IPS-18c (cell line): ENCODE results near the gene IFNE.

Experiments
- H3K4me3 ChIP-seq: 2 replicates; pipeline ENCODE4 v1.7.0; 2013; ENCODE audit warnings: low read depth, mild to moderate bottlenecking, low read length, moderate library complexity; ENCODE audit not compliant: insufficient read depth
- H3K9me3 ChIP-seq: one replicate; pipeline ENCODE4 v1.6.1; 2013; ENCODE audit warnings: mild to moderate bottlenecking, low read length, moderate library complexity; ENCODE audit not compliant: control insufficient read depth, insufficient read depth

Gene IFNE

GRCh38 chr9:21505425-21506179 is 23.5 kb upstream of the IFNE start:
- no peaks in the 10 kb centered on the region for H3K9me3 ChIP-seq
- H3K4me3 ChIP-seq = no peak overlapping the region

DNA sequence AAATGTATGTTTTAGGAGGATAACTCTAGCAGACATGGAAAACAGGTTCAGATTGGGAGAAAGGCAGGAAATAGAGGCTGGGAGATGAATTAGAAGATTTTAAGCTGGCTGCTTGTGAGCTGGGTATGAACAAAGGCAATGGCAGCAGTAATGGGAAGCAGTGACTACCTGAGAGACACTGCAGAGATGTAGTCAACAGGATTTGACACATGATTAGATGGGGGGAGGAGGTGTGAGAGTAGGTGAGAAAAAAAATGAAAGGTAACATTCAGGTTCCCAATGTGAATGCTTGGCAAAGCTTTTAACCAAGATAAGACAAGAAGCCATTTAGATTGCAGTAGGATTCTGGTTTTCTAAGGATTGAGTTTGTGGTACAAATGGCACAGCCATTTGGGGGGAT is 22.8 kb upstream of the IFNE start:
- Histone ChIP-seq H3K4me3 (no peak overlapping the region), H3K9me3 (no peaks in the 10 kb centered on the region)

DNA sequence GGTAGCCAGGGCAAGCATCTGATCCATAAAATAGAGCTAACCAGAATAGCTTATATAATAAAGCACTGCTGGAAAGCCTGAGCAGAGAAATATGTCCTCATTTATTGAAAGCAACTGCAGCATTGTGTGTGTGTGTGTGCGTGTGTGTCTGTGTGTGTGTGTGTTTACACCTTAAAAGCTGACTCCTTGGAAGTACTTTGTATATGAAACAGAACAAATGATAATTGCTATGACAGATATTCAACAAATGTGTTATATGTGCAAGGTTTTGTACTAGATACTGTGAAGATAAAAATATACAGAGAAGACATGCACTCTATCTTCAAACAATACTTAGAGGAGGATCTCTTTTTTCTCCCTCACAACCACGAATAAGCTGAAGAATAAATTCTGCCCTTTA is 22.0 kb upstream of the IFNE start:
- H3K9me3 ChIP-seq = no peaks in the 10 kb centered on the region
- H3K4me3 ChIP-seq = no peak overlapping the region

GRCh38 chr9:21502586-21502985 is 20.5 kb upstream of the IFNE start:
- Histone ChIP-seq H3K4me3 (no peak overlapping the region), H3K9me3 (no peaks in the 10 kb centered on the region)

- no peak overlapping the region for H3K4me3 ChIP-seq
- no peaks in the 10 kb centered on the region for H3K9me3 ChIP-seq
Measured at GRCh38 chr9:21499912-21500311, 17.8 kb upstream of the IFNE start.

DNA sequence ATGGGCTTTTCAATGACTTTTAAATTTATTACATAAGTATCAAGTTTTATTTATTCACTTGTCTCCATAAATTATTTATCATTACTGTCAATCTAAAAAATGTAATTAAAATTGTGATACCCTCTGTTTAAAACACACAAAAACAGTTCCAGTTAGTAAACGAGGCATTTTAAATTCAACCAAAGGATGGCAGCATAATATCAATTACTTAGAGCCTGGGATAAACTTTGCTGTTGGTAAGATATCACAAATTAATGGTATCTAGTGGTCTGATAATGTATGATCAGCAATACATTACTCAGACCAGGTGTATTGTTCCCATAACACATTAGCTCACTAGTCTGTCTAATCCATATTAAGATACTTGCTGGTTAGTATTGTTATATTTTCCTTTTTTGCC is 9.6 kb upstream of the IFNE start:
- H3K9me3 ChIP-seq = no peaks in the 10 kb centered on the region
- no peak overlapping the region for H3K4me3 ChIP-seq

- H3K9me3 ChIP-seq = no peaks in the 10 kb centered on the region
Measured at GRCh38 chr9:21481470-21482056, 550 bp downstream of the IFNE start.

GRCh38 chr9:21479152-21479702 is 2.9 kb downstream of the IFNE start:
- Histone ChIP-seq H3K9me3 (no peaks in the 10 kb centered on the region), H3K4me3 (no peak overlapping the region)

More at GRCh38 chr9:21481470-21482056, 550 bp downstream of the IFNE start:
- H3K4me3 ChIP-seq = no peak overlapping the region

- Histone ChIP-seq H3K4me3 (no peak overlapping the region), H3K9me3 (no peaks in the 10 kb centered on the region)
Measured at GRCh38 chr9:21477466-21477865, 4.6 kb downstream of the IFNE start.

DNA sequence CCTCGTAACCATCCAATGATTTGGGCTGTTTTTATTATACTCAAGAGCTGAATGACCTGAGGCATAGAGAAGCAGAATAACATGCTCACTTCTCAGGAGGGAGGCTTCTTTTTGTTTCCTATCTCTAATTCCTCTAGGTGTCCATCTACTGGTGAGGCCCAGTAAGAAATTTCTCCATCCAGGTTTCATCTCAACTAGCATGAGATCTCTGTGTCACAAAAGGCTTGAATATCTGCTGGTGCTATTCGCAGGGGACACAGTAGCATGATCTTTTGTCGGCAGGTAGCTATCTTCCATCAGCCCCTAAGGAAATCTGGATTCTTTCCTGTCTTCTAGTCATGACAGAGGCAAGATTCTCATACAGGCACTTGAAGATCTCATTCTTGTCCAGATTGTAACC is 8.9 kb downstream of the IFNE start:
- H3K4me3 ChIP-seq = no peak overlapping the region

GRCh38 chr9:21470126-21470525 is 12.0 kb downstream of the IFNE start:
- no peak overlapping the region for H3K4me3 ChIP-seq
- no peaks in the 10 kb centered on the region for H3K9me3 ChIP-seq

More for the DNA sequence above, 8.9 kb downstream of the IFNE start:
- no peaks in the 10 kb centered on the region for H3K9me3 ChIP-seq

DNA sequence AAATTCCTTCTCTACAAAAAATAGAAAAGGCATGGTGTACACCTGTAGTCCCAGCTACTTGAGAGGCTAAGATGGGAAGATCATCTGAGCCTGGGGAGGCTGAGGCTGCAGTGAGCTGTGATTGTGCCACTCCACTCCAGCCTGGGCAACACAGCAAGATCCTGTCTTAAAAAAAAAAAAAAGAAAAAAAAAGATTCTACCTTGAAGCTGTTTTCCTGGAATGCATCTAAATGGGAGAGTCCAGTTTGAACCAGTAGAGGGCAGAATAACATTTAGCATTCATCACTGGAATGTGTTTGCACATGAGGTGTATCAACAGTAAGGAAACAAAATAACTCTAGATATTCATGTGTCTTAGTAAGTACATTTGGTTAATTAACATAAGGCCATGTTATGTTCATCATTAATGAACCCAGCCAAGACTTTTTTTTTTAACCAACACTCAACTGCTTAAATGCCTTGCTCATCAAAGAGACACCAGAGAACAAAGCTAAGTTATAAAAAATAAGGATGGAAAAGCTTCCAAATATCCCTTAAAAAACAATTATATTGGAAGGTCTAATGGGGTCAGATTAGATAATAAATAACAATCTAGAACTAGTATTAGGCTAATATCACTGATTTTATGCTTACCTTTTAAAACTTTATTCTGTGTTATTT is 16.1 kb downstream of the IFNE start:
- H3K9me3 ChIP-seq = no peaks in the 10 kb centered on the region
- H3K4me3 ChIP-seq = no peak overlapping the region

DNA sequence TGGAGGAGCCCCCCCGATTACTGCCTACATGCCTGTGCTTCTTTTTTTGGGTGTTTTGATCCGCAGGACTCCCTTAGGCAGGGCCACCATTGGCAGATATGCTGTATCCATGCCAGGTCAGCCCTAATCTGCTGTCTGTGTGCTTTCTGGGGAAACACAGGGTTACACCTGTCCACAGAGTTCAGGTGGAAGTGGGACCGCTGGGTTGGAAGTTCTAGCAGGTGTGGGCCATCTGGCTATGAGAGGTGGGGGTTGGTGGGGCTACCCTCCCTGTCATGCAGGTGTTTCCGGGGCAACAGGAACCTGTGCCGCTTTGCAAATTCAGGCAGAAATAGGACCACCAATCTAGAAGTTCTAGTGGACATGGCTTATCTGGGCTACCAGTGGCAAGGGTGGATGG is 17.0 kb downstream of the IFNE start:
- Histone ChIP-seq H3K4me3 (no peak overlapping the region), H3K9me3 (no peaks in the 10 kb centered on the region)

GRCh38 chr9:21461377-21461776 is 20.7 kb downstream of the IFNE start:
- H3K9me3 ChIP-seq = no peaks in the 10 kb centered on the region
- H3K4me3 ChIP-seq = no peak overlapping the region

DNA sequence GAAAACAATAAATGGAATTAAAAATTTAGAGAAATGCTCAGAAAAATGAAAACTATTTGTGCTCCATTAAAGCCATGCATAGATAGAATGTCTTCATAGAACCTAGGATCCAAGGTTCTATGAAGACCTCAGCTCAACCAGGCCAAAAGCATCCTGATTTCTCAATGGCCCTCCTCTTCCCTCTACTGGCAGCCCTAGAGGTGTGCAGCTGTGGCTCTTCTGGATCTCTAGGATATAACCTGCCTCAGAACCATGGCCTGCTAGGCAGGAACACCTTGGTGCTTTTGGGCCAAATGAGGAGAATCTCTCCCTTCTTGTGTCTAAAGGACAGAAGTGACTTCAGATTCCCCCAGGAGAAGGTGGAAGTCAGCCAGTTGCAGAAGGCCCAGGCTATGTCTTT is 26.8 kb downstream of the IFNE start:
- Histone ChIP-seq H3K9me3 (no peaks in the 10 kb centered on the region), H3K4me3 (no peak overlapping the region)

- Histone ChIP-seq H3K9me3 (no peaks in the 10 kb centered on the region), H3K4me3 (no peak overlapping the region)
Measured at GRCh38 chr9:21454149-21454548, 28.0 kb downstream of the IFNE start.

GRCh38 chr9:21452681-21453080 is 29.4 kb downstream of the IFNE start:
- no peak overlapping the region for H3K4me3 ChIP-seq
- no peaks in the 10 kb centered on the region for H3K9me3 ChIP-seq

- Histone ChIP-seq H3K4me3 (no peak overlapping the region), H3K9me3 (no peaks in the 10 kb centered on the region)
Measured at GRCh38 chr9:21450733-21451394, 31.2 kb downstream of the IFNE start.
